Lower lobe of right lung (tissue), 2 donors: ENCODE measurements around the gene SETD3. TPM values are rescaled to one million over a fixed set of nuclear protein-coding genes. Genes with fewer than 3 reads are reported as not detected.

ENCODE experiments used
- ATAC-seq, 2 donors: fragments of 200-7000 bp; cut with Tn5 transposase; one replicate each; pipeline ENCODE4 v1.9.1; 2020 to 2022; ENCODE audit warnings: mild to moderate bottlenecking in 2 of 2, moderate library complexity in 2 of 2
- DNase-seq: peaks from one replicate; pipeline ENCODE4 v3.0.0-alpha.2; 2020
- H3K27ac ChIP-seq: fragments of 200-600 bp; one replicate; pipeline ENCODE4 v1.8.0; 2022
- H3K27me3 ChIP-seq: fragments of 200-600 bp; one replicate; pipeline ENCODE4 v1.8.0; 2022; ENCODE audit warnings: low read depth
- H3K36me3 ChIP-seq: fragments of 200-600 bp; one replicate; pipeline ENCODE4 v1.8.0; 2022; ENCODE audit warnings: mild to moderate bottlenecking
- H3K4me1 ChIP-seq: fragments of 200-600 bp; one replicate; pipeline ENCODE4 v1.8.0; 2022
- H3K4me3 ChIP-seq: fragments of 200-600 bp; one replicate; pipeline ENCODE4 v1.8.0; 2022; ENCODE audit warnings: mild to moderate bottlenecking
- H3K9me3 ChIP-seq: fragments of 200-600 bp; one replicate; pipeline ENCODE4 v1.8.0; 2022
- intact Hi-C: fragments of 100-400 bp; cut with DNase I; formaldehyde crosslinking; loops from one replicate; pipeline ENCODE4 v1.11.0; 2022
- total RNA-seq: library from RNA; stranded (reverse); fragmentation: NEBNext Ultra II Directional; extraction: Animal tissue kit (Norgen Biotek cat#: 25700); gene quantifications from one replicate; pipeline ENCODE4 v1.2.1, GENCODE V29; 2021
- TF ChIP-seq, protein P1 (sequence below): fragments of 200-600 bp; IDR thresholded peaks from one replicate; pipeline ENCODE4 v1.8.0; 2022; ENCODE audit warnings: antibody characterized with exemption, mild to moderate bottlenecking
- donor health status: DM: no; HTN: yes; CAD: no; lungs with severe emphysema.

The SETD3 gene
- total RNA-seq, 1 donor from 2014 or later = 78.7 TPM

DNA sequence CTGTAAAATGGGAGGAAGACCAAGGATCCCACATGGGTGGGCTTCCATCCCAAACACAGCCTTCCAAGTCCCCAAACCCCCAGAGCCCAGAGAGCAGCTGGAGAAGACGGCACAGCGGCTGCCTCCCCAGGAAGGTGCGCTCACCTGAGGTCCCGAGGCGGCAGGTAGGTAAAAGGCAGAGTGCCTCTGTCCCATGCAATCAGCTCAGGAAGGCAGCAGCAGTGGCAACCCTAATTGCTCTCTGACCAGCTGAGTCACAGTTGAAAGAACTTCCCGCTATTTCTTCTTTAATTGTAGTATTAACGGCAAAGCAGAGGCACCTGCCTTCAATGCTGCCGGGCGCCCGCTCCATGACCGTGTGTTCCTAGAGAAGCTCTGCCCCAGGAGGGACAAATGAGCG, 117.6 kb downstream of the SETD3 start:
- Histone ChIP-seq H3K27me3 (no peaks in the 10 kb centered on the region), H3K4me1 (no peaks in the 10 kb centered on the region), H3K36me3 (no peaks in the 10 kb centered on the region), H3K27ac (no peak overlapping the region), H3K9me3 (no peaks in the 10 kb centered on the region), H3K4me3 (no peak overlapping the region)
- DNase-seq (no peak), ATAC-seq (no peak)
- TF ChIP-seq, protein P1, sequence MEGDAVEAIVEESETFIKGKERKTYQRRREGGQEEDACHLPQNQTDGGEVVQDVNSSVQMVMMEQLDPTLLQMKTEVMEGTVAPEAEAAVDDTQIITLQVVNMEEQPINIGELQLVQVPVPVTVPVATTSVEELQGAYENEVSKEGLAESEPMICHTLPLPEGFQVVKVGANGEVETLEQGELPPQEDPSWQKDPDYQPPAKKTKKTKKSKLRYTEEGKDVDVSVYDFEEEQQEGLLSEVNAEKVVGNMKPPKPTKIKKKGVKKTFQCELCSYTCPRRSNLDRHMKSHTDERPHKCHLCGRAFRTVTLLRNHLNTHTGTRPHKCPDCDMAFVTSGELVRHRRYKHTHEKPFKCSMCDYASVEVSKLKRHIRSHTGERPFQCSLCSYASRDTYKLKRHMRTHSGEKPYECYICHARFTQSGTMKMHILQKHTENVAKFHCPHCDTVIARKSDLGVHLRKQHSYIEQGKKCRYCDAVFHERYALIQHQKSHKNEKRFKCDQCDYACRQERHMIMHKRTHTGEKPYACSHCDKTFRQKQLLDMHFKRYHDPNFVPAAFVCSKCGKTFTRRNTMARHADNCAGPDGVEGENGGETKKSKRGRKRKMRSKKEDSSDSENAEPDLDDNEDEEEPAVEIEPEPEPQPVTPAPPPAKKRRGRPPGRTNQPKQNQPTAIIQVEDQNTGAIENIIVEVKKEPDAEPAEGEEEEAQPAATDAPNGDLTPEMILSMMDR = no peak
- intact Hi-C loops = no loop called here

DNA sequence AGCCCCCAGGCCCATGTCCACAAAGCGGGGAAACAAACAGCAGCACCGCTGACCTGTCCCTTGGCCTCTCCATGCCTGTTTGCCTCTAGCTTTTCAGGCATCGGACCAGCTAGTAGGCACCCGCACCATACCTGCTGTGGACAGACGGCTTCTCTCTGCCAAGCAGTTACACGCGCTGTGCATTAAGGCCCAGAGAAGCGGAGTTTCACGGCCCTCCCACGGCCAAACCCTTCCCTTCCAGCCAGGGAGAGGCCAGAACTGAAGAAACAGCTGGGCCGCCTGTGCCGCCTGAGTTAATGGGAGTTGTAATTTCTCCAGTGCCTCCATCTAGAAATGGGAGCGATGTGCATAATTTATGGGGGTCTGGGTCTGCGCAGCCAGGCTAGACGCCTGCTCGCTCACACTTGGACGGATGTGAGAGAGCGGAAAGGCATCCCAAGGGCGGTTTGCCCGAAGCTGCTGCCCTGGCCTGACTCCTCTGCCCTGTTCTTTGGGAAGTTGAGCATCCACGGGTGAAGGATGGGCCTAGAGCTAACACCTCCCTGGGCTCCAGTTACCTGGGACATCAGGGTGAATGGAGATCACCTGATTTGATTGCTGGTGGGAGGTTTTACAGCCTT, 119.0 kb downstream of the SETD3 start:
- Histone ChIP-seq H3K4me3 (no peak overlapping the region), H3K27me3 (peaks cover 4% of the 10 kb centered on the region), H3K27ac (no peak overlapping the region), H3K4me1 (no peaks in the 10 kb centered on the region), H3K9me3 (no peaks in the 10 kb centered on the region), H3K36me3 (no peaks in the 10 kb centered on the region)
- ATAC-seq = no peak
- TF ChIP-seq, protein P1 = no peak
- intact Hi-C loops = no loop called here
- no peak for DNase-seq

DNA sequence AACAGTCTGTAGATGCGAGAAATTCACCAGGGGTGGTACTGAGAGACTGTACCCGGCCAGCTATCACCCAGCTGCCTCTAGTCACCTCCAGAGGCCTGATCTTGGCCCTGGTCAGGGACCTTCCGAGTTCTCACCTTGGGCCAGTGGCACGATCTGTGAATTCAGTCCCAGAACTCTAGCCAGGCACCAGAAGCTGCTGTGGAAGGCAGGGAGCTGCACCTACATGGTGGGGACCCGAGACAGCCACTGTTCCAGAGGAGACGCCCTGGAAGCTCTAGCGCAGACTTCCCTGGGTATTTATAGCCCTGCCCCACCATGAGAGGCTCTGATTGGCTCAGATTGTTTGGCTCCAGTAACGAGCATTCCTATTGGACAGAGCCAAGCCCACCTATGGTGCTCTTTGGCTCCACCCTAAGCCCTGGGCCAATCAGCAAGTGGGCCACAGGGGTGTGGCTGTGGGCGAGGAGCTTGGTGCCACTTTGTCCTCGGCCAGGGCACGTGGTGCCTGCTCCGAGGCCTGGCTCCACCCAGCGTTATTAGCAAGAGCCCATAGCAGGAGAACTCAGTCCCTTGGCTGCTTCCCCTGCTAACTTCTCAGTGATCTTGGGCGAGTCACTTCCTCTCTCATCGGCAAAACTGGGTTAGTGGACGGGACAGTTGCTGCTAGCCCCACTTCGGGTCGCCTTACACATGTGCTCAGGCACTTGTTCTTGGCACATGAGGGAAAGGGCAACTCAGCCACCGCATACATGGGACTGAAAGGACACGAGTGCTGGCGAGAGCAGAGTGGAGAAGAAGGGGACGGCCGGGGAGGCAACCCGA, 119.7 kb downstream of the SETD3 start:
- Histone ChIP-seq H3K27me3 (peaks cover 4% of the 10 kb centered on the region), H3K27ac (no peak overlapping the region), H3K36me3 (no peaks in the 10 kb centered on the region), H3K4me3 (no peak overlapping the region), H3K9me3 (no peaks in the 10 kb centered on the region), H3K4me1 (no peaks in the 10 kb centered on the region)
- TF ChIP-seq, protein P1 = no peak
- intact Hi-C loops = no loop called here
- DNase-seq (no peak), ATAC-seq (no peak)

DNA sequence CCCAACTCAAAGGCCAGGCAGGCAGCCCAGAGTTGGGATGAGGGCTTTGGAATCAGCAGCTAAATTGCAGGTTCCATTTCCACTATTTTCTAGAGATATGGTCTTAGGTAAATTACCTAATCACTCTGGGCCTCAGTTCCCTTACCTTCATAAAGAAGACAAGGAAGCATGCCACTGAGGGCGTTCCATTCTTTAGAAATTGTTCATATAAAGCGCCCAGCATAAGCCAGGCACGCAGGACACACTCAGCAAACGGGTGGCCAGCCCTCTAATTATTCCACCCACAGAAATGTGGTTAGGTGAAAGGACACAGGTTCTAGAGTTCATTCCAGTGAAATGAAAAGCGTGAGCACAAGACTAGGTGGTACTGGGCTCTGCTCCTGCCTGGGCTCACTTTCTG, 120.8 kb downstream of the SETD3 start:
- no peaks in the 10 kb centered on the region for H3K9me3 ChIP-seq
- DNase-seq (no peak), ATAC-seq (no peak)
- TF ChIP-seq, protein P1 = no peak
- no peaks in the 10 kb centered on the region for H3K4me1 ChIP-seq
- no peak overlapping the region for H3K27ac ChIP-seq
- peaks cover 4% of the 10 kb centered on the region for H3K27me3 ChIP-seq
- no peak overlapping the region for H3K4me3 ChIP-seq
- intact Hi-C loops = no loop called here
- no peaks in the 10 kb centered on the region for H3K36me3 ChIP-seq

DNA sequence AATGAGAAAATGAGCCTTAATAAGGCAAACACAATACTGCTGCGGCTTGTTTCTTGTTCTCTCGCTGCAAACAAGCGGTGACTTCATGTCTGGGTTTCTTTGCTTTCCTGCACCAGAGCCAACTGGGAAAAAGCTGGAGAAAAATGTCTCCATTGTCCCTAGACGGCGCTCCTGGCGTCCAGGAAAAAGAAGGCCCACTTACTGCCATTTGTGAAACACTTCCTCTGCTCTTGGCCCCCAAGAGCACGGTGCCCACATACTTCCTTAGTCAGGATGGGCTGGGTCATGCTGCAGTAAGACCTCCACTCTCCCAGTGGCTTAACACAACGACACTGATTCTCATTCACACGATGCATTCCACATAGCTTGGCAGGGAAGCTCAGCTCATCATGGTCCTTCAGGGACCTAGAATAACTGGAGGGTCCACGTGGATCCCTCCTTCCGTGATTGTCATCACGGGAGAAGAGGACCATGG, 122.7 kb downstream of the SETD3 start:
- DNase-seq = no peak
- intact Hi-C loops = no loop called here

More for the DNA sequence above, 122.7 kb downstream of the SETD3 start:
- TF ChIP-seq, protein P1 = no peak
- no peaks in the 10 kb centered on the region for H3K36me3 ChIP-seq
- no peak overlapping the region for H3K4me3 ChIP-seq
- no peaks in the 10 kb centered on the region for H3K4me1 ChIP-seq
- no peaks in the 10 kb centered on the region for H3K9me3 ChIP-seq
- ATAC-seq = no peak
- H3K27ac ChIP-seq = no peak overlapping the region
- H3K27me3 ChIP-seq = peaks cover 5% of the 10 kb centered on the region
